GM18907 (cell line): ENCODE results near the gene TTLL11.

Experiments
- ATAC-seq: cut with Tn5 transposase; IDR thresholded peaks from one replicate; pipeline ENCODE4 v1.9.1; 2021; ENCODE audit warnings: mild to moderate bottlenecking, moderate library complexity; ENCODE audit not compliant: unreplicated experiment

Gene TTLL11

GRCh38 chr9:121821326-121821725 is 271.8 kb downstream of the TTLL11 start:
- ATAC-seq, result no peak

DNA sequence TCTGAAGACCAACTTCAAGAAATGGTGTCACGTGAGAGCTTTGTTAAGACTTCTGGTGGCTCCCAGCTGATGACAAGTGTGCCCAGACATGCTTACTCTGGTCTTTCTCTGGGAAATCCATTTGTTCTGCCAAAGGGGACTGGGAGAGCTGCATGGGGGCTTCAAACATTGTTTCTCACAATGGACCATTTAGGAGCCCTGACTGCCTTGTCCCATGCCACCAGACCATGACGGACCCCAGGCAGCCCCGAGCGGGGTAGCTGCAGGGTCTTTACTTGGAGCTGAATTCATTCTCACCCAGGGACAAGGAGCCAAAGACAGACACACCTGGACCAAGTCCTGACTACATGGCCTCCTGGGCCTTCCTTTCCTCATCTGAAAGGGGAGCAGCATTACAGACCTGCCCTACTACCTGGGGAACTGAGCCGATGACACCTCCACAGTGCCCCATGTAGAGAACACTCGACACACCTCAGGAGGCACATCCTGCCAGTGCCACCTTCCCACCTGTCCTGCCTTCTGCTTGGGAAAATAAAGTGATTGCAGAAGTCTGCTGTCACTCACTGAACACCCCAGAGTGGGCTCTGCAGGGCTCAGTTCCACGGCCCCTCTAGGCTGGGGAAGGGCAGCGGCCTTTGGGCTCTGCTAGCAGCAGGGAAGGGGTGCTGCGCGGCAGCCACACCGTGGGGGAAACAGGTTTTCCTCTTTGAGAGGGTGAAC is 272.7 kb downstream of the TTLL11 start:
- ATAC-seq, result no peak

- ATAC-seq, result no peak
Measured at GRCh38 chr9:121819428-121820231, 273.5 kb downstream of the TTLL11 start.

DNA sequence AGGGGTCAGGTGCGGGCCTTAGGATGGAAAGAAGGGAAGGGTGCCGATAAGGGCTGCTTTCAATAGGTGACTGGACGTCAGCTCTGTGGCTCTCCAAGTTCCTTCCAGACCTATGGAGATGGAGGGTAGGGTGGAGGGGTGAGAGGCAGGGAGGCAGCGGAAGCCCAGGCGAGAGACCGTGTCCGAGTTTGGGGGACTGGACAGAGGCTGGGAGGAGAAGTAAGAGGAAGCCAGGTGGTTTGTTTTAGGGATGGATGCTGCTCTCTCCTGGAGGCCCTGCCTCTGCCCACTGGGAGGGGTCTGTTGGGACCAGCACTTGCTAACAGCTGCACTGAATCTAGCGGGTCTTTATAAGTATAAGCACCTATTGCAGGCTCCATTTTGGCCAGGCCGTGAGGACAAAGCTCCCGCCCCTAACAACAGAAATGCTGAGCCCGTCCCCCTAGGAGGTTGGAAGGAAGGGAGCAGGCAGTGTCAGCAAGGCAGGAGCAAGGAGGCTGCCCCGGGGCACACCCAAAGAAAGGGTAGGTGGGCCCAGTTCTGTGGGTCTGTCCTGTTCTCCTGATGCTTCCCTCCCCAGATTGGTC is 274.2 kb downstream of the TTLL11 start:
- no peak for ATAC-seq

- no peak for ATAC-seq
Measured at GRCh38 chr9:121818016-121818661, 275.0 kb downstream of the TTLL11 start.

- no peak for ATAC-seq
Measured at GRCh38 chr9:121817476-121817875, 275.6 kb downstream of the TTLL11 start.

DNA sequence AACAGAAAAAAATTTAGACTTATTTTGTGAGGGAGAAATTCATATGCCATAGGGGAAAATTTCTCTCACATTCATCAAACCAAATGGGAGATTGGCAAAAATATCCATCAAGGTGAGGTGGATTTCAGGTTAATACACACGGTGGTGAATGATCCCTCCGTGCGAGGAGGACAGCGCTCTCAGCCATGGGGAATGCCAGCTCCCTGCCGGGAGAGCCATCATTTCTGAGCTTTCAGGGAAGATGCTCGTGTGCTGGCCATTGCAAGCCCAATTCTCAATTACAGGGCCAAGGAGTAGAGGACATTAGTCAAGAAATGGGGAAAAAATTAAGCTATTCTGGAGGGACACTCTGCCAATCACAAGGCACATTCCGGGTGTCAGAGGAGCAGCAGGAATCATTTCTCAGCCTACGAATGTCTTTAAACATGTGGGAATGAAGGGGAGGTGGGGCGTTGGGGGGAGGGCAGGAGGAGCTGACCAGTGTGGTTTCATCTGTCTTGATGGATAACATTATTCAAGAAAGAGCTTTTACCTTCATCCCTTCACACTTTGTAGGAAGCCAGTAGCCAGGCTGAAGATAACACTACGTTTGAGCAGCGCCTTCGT is 276.2 kb downstream of the TTLL11 start:
- ATAC-seq, result no peak

DNA sequence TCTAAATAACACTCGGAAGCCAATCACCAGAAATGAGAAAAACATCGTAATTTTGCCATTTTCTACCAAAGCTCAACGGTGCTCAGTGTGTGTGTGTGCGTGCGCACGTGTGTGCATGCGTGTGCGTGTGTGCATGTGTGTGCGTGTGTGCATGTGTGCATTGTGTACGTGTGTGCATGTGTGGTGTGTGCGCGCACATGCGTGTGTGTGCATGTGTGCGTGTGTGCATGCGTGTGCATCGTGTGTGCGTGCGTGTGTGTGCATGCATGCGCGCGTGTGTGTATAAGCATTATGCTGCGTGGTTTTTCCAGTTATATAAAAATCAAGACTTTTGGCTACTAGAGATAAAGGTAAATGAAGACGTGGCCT is 276.7 kb downstream of the TTLL11 start:
- no peak for ATAC-seq

GRCh38 chr9:121815546-121816448 is 277.3 kb downstream of the TTLL11 start:
- no peak for ATAC-seq

DNA sequence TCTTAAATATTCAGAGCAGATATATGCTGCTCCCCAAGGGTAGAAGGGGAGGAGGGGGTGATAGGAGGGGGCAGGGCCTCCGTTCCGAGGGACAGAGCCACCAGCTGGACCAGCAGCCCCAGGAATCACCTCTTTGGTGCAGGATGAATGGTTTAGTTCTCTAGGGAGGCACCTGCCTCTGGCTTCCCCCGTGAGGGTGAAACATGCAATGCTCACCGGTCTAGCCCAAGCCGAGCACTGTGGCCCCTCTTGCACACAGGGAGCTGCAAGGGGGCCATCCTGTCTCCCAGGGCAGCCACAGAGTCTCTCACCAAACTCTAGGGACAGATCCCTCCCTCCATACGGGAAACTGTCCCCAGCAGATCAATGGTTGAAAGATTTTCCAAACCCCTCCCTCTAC is 278.0 kb downstream of the TTLL11 start:
- no peak for ATAC-seq

DNA sequence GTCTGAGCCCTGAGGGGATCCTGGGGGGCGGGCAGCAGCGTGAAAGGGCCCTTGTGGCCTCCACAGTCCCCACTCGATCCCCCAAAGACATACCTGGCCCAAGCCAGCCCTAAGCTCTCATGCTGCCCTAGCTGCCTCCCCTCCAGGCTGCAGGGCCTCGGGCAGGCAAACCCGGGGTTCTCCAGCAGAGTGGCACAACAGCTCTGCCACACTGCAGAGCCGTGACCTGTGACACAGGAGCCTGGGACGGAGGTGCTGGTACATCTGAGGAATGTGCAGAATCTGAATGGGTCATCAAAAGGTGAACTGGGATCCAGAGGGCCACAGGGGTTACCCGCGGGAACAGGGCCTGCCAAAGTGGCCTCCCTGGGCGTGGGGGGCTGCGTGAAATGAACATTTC is 278.5 kb downstream of the TTLL11 start:
- no peak for ATAC-seq

- ATAC-seq, result no peak
Measured at GRCh38 chr9:121813519-121814210, 279.4 kb downstream of the TTLL11 start.

- ATAC-seq, result no peak
Measured at GRCh38 chr9:121812159-121812735, 280.9 kb downstream of the TTLL11 start.

GRCh38 chr9:121811751-121812150 is 281.4 kb downstream of the TTLL11 start:
- ATAC-seq, result no peak

DNA sequence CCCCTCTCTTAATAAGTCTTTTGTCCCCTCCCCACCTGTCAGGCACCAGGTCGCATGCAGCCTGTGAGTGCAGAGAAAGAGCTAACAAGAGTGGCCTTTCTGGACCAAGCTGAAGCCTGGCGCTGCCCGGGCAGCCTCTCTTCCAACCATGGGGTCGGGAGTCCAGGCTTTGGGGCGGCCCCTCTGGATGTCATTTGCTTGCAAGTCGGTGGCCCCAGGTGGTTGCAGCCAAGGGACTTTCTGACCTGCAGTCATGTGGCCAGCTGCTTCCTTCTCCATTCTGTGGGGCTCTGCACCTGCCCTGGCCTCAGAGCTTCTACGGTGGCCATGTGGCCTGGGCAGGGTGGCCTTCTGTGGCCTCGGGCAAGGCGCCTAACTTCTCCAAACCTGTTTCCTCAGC is 282.0 kb downstream of the TTLL11 start:
- no peak for ATAC-seq

DNA sequence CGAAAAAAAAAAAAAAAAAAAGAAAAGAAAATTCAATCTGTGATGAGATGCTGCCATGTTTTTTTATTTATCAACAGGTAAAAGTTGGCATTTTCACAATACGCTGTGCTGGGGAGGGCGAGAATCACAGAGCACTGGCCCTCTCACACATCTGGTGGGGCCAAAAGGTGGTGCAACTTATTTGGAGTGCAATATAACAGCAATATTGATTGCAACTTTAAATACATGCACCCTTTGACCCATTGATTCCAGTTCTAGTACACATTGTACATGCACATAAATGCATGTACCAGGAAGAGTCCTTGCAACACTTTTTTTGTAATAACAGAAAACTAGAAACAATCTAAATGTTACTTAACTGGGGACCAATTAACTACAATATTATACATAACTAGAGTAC is 282.6 kb downstream of the TTLL11 start:
- no peak for ATAC-seq

DNA sequence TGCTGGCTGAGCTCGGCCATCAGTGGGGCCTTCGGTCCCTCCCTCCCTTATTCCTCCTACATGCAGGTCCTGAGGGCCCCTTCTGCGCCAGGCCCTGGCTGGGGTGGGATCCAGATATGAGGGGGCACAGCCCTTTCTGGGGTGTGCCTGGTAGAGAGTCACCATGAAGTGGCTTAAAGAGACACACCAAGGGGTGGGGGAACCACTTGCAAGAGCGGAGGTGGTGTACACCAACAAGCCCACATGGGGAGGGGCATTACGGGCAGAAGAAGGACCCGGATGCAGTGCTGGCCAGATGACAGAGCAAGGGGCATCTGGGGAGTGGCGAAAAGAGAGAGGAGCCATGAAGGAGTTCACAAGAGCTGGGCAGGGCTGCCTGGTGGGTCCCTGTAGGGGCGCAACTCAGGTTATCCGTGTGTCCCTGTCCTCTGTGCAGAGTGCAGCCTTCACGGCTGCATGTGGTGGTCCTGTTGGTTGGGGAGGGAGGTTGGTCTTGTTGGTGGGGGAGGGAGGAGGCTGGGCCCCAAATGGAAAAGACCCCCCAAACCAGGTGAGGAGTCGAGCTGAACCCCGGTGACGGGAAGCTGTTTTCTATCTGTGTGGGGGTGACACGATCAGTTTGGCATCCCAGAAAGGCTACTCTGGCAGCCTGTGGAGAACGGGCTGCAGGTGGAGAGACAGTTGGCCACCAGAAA is 283.6 kb downstream of the TTLL11 start:
- ATAC-seq, result no peak

GRCh38 chr9:121808781-121809180 is 284.3 kb downstream of the TTLL11 start:
- no peak for ATAC-seq
